HG02970 (cell line): ENCODE results near the gene HUS1.
A peak's percentile ranks its signal among the peaks of the same experiment; 100 is the strongest.
"Not testable (repeated sequence)": the region's sequence is repeated elsewhere in the genome, so short reads cannot be mapped to it uniquely, and the experiment has no call there.

Source experiments
- ATAC-seq: cut with Tn5 transposase; IDR thresholded peaks from one replicate; pipeline ENCODE4 v1.9.1; 2021; ENCODE audit warnings: mild to moderate bottlenecking, moderate library complexity, moderate number of reproducible peaks; ENCODE audit not compliant: unreplicated experiment, low FRiP score

HUS1 gene

DNA sequence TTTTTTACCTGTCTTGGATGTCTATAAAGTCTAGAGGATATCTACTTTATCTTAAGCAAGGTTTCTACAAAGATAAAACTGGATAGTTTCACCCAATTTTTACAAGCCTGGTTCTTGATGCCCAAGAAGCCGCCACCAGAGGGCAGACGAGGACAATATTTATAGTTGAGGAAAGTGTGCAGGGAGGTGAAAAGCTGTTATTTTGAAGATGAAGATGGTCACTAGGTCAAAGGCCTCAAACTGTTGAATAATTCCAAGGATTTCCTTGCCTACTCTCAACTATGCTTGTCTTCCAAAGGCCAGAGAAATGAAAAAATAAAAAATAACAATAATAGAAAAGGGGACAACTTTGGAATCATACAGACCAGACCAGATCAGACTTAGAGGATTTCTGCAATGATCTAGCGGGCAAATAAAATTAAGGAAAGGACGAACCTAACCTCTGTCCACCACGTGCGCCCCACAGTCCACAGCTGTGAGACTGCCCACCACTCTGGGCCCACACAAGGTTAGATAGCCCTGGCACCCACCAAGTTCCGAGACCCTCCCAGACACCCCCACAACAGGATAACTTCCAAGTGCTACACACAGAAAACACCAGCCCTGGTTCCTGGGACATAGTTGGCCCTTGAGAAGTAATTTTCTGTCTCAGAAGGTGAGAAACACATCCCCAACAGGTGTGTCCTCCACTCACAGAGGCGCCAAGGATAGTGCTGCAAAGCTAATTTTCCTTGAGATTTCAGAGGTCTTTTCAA lies 34.0 kb downstream of the HUS1 start:
- ATAC-seq, result no peak

- ATAC-seq, result no peak
These were observed 34.7 kb downstream of the HUS1 start for GRCh38 chr7:47944536-47945260.

- ATAC-seq, result no peak
These were observed 35.5 kb downstream of the HUS1 start for GRCh38 chr7:47943676-47944474.

GRCh38 chr7:47942651-47943050 lies 36.8 kb downstream of the HUS1 start:
- not testable (repeated sequence) for ATAC-seq

- ATAC-seq, result no peak
These were observed 37.3 kb downstream of the HUS1 start for GRCh38 chr7:47942132-47942531.

GRCh38 chr7:47941136-47941844 lies 38.1 kb downstream of the HUS1 start:
- no peak for ATAC-seq

GRCh38 chr7:47940088-47941013 lies 39.1 kb downstream of the HUS1 start:
- ATAC-seq, result no peak

- ATAC-seq, result no peak
These were observed 39.9 kb downstream of the HUS1 start for GRCh38 chr7:47939425-47940036.

GRCh38 chr7:47938574-47939165 lies 40.7 kb downstream of the HUS1 start:
- no peak for ATAC-seq

DNA sequence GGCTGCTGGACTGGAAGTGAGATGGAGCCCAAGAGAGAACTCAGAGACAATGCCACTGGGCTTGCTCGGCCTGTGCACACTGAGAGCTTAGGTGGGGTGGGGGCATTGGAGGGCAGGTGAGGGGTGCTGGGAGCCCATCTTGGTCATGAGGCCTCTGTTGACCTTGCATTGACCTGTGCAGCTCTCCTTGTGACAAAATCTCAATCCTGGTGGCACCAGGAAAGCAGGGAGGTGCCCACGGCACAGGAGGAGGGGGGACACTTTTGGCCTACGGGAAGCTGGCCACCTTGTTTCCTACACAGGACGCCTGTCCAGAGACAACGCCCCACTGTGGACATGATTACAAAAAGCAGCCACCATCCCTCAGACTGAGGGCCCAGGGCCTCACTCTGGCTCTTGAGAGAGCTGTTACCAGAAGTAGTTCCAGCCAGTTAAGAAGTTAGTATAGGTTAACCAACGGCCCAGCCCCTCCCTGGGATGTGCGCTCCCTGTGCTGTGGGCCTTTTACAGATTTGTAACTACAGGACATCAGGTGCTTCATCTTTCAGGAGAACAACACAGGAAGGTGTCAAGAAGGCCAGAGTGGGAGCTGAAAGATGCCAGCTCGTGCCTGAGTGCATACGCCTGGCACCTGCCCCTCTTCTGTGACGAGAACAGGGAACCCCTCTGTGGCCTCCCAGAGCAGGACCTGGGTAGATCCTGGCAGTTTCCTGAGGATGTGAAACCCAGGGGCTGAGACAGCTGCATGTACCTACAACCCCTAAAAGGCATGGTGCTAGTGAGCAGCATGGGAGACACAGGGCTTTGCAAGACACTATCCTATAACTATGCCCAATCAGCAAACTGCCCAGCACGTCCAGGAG lies 41.5 kb downstream of the HUS1 start:
- ATAC-seq, result peak; percentile 34

DNA sequence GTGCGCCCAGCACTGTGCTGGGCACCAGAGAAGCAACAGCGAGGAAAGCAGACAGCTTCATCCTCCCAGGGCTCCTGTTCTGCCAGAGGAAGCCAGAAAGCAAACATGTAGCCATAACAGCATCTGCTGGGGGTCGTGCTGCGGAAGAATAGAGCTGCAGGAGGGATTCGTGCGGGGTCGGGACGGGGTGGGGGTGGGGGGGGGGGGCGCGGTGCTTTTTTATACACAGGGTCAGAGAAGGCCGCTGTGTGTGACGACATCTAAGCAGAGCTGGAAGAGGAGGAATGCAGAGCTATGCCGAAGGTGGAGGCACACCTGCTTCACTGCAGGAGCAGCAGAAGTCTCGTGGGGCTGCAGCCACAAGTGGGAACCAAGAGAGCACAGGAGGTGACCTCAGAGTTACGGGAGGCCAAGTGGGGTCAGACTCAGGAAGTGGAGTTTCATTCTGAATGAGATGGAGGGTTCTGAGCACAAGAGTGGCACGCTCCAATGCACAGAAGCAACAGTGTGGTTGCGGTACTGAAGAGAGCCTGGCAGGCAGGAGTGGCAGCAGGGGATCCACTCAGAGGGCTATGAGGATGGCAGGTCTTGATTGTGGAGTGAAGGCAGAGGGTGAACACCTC lies 42.2 kb downstream of the HUS1 start:
- ATAC-seq, result peak; percentile 98

DNA sequence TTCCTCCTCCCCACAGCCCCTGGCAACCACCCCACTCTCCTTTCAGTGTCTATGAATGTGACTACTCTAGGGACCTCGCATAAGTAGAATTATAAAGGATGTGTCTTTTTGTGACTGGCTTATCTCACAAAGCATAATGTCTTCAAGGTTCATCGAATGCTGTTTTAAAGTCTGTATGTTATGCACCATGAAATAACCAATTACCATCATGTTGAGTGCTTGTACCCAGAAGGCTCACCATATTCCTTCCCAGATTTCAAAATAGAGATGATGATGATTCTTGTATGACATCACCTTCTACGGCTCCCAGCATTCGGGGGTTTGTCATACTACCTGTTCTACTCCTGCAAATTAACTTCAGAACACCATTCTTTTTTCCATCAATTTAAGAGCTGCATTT lies 43.1 kb downstream of the HUS1 start:
- no peak for ATAC-seq

DNA sequence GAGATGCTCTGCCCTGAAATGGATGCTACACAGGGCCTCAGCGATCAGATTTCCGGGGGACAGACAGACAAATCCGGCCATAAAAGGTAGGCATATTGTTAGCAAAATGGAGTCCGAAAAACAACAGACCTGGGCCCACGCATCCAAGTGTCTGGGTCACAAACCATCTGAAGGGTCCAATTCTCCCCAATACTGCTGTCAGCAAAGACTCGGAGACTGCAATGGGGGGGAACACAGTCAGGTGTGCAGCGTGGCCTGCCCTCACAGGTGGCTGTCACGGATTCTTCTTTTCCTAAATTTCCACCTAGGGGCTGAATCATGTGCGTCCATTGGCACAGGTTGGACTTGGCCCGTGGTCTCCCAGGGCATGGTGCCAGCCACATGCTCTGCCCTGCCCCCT lies 44.1 kb downstream of the HUS1 start:
- ATAC-seq, result no peak

GRCh38 chr7:47934831-47935230 lies 44.6 kb downstream of the HUS1 start:
- ATAC-seq, result no peak

GRCh38 chr7:47933215-47933614 lies 46.2 kb downstream of the HUS1 start:
- ATAC-seq, result no peak

DNA sequence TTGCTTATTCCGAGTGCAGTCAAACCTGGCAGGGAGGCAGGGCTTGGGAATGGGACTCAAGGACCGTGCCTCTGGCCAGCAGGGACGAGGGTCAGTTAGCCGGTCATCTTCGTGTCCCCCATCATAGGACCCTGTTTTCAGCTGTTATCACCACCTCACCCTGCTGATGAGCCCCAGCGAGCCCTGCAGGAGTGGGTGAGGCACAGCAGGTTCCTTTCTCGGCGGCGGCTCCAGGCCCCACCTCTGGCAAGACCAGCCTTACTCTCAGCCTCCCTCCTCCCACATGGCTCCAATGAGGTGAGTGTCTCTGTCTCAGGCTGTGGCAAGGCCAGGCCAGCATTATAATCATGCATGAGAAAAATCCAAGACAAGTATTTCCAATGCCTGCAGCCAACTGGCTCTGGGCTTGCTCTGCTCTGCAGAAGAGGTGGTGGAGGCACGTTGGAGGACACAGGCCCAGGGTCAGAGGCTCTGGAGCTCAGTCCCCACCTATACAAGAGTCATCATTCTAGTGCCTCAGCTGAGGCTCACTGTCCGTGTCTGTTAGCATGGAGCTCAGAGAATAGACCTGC lies 46.9 kb downstream of the HUS1 start:
- ATAC-seq, result no peak

DNA sequence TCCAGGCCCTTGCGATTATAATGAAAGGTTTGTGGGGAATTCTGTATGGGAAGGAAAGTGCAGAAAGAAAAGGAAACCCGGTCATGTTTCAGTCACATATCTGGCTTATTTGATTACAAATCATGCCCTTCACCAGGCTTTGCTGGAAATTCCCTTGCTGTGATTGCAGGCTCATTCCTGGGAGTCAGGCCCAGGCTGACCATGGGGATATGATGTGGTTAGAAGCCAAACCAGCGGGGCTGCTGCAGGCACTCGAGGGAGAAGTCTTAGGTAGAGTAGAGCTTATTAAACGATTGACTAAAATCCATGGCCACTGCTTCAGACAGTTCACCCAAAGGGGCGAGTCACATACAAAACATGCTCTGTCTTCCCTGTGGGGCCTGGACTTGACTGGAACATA lies 47.4 kb downstream of the HUS1 start:
- no peak for ATAC-seq
